Stimulated activated CD8-positive, alpha-beta memory T cell treated with anti-CD3 and anti-CD28 coated beads, Interleukin-4, amount 100 ng/mL, for 4 hours (primary cell): ENCODE data around the gene GCM1.

ENCODE experiments used
- DNase-seq, 2 donors: peaks; one replicate each; pipeline ENCODE4 v3.0.0-alpha.2; 2020; ENCODE audit warnings: low read depth in 2 of 2, low spot score in 1 of 2

GCM1 gene

DNA sequence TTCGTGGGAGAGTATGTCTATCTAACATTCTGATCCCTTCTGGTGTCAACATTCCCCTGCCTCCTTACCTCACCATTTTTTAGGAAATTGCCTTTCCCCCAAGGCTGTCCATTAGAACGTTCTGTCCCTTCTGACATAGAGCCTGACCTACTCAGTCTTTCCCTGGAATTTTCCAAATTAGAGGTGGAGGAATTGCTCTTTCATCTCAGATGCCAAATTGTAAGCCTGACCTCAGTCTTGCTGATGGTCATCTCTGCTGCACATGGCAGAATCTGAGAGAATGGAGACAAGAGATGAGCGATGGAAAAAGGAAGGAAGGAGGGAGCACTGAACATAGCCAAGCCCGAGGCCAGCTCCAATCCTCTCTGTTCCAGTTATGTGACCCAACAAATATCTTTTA lies 5.4 kb upstream of the GCM1 start:
- DNase-seq: no peak

DNA sequence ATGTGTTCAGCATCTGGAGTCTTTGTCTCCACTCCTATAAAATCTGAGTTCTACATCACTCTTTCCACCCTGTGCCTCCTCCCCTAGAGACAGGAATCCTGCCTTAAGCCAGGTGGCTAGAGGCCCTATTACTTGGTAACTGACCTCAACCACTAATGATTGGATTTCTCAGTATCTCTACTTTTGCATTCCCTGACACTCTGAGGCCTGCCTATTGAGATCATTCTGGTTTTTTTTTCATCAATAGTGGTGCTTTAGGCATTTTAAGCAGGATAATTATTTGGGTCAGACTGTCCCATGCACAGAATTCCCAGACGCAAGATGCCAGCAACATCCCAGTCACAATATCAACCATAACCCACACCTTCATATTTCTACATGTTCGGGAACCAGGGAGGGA lies 3.9 kb upstream of the GCM1 start:
- no peak for DNase-seq

DNA sequence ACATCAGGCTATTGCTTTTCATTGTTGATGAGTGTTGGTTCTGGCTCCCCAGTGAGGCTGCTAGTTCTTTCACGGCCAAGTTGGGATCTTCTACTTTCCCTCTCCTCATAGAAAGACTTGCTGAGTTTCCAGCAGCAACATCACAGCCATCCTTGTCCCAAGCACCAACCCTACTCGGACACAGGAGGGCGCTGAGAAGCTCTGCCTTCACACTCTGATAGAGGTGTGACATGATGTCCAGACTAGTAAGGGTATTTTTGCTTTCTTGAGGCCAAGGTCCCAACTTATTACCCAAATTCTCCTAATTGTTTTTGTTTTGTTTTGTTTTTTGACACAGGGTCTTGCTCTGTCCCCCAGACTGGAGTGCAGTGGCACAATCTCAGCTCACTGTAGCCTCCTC lies 3.0 kb upstream of the GCM1 start:
- DNase-seq: no peak

DNA sequence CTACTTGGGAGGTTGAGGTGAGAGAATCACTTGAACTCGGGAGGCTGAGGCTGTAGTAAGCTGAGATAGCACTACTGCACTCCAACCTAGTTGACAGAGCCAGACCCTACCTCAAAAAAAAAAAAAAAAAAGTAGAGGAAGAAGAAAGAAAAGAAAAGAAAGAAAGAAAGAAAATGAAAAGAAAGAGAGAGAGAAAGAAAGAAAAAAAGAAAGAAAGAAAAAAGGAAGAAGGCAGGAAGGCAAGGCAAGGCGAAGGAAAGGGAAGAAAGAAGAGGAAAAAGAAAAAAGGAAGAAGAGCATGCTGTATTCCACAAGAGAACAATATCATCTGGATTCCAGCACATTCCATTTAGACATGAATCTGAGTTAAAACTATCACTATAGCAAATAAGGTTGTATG lies 3.8 kb downstream of the GCM1 start:
- DNase-seq: no peak

DNA sequence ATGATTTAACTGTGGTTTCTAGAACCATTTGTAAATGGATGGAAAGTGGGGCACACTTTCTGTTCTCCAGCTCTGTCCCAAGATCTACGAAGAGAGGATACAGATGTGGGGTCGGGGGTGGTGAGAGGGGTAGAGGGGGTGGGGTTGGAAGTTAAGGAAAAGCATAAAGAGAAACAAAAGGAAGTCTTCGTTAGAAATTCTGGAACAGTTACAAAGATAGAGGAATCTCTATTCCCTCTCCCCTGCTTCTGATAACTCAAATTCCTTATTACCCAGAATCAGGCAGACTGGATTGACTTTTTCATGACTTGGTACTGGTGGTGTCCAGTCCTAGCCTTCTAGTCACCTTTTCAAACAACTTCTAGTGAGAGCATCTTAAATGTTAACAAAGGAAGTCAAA lies 4.9 kb downstream of the GCM1 start:
- DNase-seq: no peak

DNA sequence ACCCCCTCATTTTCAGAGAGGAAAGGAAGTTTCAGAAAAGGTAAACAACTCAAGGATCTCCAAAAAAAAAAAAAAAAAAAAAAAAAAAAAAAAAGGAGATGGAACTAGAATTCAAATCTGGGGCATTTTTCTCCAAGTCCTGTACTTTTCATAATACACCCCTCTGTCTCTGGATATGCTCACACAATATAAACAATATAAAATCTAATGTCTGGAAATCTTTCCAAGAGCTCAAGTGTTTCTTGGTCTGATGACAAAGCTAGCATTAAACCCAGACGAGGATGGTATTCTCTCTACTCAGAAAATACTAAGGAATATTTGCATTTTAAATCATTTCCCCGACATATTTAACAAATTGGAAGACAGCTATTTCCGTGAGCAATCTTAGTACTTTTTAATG lies 5.8 kb downstream of the GCM1 start:
- DNase-seq: no peak

DNA sequence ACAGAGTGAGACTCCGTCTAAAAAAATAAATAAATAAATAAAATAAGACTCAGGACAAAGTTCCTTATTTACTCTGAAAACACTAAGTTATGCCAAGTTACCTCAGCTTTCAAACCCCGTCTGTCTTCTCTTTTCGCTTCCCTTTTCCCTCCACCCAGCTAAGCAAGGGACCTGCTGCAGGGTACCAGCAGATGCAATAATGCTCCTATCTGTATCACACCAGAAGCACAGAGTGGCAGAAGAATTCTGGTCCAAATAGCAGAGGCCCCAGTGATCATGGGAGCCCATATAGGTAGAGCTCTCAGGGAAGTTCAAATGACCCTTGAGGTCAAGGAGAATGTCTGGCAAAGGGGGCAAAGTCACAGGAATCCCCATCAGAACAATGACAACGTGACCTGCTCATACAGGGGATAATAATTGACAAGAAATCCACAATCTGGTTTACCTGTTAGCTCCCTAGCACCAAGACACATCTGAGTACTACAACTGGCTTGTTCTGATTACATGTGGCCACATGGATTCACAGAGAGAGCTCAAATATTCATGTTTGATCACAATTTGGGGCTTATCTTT lies 8.7 kb downstream of the GCM1 start:
- no peak for DNase-seq

DNA sequence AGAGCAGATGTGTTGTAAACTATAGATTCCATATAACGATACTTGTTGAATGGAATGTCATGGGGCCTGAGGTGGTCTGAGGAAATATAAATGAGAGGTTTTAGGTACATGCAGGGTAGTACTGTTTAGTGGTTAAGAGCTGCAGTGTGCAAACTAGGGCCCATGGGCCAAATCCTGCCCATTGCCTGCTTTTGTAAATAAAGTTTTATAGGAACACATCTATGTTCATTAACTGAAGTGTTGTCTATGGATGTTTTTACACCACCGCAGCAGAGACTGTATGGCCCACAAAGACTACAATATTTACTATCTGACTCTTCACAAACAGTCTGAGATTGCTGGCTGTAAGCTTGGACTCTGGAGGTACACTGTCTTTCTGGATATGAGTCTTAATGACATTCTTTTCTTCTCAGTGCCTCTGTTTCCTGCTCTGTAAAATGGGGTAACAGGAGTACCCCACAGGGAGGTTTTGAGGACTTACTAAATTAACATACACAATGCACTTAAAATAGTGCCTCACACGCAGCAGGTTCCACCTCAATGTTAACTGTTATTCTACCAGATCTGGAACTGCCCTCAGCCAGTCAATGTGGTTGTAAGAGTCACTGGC lies 12.5 kb downstream of the GCM1 start:
- no peak for DNase-seq

DNA sequence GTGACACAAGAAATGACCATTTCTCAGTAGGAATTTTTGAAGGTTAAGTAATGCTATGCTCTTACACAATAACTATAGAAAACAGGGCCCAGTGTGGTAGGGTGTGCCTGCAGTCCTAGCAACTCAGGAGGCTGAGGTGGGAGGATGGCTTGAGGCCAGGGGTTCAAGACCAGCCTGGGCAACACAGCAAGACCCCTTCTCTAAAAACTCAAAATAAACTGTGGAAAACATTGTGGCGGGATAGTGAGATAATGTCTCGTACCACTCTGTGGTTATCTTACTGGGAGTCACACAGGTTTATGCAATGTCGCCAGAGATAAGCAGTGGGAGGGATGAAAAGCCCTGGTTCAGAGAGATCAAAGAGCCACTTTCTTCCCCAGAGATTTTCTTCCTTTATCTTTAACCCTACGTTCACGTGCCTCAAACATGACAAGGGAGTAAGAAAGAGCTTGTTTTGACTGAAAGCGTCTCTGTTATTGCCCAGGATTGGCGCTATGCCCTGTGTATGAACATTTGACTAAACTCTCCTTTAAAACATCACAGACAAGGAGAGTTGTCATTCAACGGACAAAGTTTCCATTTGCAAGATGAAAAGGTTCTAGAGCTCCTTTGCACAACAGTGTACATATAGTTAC lies 13.9 kb downstream of the GCM1 start:
- DNase-seq: no peak

DNA sequence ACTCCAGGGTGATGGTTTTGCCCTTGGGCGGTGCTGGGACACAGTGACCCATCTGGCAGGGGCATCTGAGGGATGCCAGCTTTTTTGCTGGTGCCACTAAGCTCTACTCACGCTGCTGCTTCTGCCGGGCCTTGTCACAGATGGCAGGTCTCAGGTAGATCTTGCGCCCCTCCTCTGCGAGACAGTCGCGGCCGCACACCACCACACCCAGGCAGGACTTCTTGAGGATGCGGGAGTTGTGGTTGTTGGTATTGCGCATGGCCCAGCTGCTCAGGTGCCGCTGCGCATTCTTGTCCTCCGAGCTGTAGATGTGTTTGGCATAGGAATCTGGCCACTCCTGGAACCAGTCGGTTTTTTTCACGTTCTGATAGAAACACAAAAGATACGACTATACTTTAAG lies 14.7 kb downstream of the GCM1 start:
- no peak for DNase-seq

DNA sequence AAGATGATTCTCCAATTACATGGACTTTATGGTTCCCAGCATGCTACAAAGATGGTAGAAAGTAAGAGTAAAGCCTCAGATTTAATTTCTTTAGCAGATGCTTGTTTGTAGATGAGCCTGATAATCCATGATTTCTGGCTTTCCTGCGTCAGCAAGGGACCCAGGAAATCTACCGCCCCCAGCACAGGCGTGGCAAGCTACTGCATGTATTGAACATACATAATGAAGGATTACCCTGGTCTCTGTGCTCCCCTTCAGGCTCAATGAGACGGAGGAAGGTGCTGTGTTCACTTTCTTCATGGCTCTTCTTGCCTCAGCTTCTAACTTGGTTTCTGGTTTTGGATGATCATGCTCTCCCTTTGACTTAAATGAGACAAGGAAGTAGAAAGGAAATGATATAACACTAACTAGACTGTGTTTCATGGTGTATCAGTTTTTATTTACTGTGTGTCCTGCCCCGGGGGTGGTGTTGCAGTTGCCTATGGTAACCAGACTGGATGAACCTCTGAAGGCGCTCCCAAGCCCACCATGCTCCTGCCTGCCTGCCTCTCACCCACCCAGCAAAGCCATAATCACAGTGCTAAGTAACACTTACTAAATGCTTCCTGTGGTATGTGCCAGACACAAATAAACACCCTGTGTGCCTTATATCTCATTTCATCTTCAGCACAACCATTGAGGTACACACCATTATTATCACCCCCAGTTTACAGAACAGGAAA lies 17.9 kb downstream of the GCM1 start:
- no peak for DNase-seq

DNA sequence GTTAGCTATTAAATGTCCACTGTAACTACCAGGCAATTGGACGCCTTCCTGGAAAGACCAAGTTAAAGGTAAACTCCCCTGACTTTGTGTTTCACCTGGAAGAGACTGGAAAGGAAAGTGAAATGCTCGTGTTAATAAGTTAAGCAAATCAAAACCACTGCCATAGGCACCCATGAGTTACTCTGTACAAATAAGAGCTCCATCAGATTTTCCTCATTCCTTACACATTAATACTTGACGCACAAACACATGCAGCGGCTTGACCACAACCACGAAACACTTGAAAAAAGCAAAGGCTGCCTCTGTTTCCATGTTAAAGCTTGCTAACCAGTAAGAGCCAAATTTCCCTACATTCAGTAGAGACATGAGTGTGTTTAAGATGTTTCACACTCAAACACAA lies 19.8 kb downstream of the GCM1 start:
- DNase-seq: no peak

DNA sequence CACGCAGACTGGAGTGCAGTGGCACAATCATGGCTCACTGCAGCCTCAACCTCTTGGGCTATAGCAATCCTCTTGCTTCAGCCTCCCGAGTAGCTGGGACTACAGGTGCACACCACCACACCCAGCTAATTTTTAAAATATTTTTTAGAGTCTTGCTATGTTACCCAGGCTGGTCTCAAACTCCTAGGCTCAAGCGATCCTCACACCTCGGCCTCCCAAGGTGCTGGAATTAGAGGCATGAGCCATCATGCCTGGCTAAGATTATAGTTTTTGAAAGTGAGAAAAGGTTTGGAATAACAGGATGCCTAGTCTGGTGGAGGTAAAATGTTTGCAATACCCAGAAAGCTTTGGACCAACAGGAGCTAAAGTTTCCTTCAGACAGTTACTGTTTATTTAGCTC lies 23.4 kb downstream of the GCM1 start:
- DNase-seq: no peak

DNA sequence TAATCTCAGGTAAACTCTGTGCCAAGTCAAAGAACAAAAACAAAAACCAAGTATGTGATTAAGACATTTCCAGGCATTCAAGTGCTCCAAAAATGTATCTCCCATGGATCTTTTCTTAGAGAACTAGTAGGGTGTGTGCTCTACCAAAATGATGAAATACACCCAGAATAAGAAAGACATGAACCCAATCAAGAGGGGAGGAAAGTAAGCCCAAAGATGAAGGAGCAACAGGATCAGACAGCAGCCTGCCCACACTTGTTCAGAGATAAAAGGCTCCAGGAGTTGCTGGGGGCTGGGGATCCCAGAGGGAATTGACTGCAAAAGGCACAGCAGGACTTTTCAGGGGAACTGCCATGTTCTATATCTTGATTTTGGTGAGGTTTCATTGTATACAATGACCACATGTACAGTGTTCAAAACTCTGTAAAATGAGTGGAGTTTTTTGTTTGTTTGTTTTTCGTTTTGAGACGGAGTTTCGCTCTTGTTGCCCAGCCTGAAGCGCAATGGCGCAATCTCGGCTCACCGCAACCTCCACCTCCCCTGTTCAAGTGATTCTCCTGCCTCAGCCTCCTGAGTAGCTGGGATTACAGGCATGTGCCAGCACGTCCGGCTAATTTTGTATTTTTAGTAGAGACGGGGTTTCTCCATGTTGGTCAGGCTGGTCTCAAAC lies 24.4 kb downstream of the GCM1 start:
- no peak for DNase-seq

DNA sequence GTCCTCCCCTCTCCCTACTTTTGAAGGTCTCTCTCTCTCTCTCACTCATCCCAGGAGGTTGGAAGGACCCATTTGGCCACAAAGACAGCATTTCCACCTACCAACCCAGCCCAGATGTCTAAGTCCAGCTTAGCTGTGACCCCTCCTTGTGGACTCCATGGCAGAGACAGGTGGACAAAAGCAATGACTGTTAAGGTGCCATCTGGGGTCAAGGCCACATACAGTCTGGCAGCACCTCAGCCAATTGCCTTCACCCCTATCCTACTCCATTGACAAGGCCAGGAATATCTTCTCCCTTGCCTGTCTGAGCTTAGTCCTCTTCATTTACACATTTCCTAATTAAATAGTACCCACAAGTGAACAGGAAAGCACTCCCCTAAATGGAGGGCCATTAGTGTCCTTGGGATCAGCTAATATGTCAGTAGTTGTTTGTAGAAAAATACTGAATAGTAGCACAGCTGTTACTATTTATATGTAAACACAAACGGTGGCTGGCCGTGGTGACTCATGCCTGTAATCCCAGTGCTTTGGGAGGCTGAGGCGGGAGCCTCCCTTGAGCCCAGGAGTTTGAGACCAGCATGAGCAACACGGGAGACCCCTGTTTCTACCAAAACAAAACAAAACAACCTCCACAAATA lies 28.8 kb downstream of the GCM1 start:
- no peak for DNase-seq

DNA sequence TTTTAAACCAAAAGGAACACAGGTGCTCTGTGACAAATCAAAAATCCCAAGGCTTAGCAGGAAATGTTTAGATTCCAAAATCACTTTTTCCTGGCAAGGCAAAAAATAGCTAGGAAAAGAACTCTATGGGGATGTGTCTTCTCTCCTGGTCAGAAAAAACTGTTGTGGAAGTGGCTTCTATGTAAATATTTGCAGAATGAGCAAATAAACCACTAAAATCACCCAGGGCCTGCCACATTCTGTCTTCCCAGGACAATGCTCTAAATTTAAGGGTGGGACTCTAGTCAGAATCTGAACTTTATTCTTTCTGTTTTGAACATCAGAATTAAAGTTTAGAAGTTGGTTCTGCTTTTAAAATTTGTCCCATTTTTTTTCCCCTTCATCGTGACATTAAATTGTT lies 29.3 kb downstream of the GCM1 start:
- no peak for DNase-seq

DNA sequence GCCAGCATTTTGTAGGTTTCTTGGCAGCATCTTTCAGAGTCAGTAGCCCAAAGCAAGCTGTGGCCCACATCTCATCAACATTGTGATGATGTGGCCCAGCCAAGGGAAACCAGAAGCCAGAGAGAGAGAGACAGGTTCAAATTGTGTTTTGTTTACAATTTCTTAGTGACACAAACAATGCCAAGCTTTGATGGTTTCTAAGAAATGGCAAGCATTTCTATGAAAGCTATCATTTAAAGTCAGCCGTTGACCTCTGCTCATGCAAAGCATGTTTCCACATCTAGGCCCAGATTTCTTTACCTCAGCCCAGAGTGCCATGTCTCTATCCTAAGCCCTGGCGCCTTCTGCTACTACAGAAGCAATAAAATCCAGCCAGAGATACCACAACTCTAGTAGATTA lies 32.9 kb downstream of the GCM1 start:
- DNase-seq: no peak

DNA sequence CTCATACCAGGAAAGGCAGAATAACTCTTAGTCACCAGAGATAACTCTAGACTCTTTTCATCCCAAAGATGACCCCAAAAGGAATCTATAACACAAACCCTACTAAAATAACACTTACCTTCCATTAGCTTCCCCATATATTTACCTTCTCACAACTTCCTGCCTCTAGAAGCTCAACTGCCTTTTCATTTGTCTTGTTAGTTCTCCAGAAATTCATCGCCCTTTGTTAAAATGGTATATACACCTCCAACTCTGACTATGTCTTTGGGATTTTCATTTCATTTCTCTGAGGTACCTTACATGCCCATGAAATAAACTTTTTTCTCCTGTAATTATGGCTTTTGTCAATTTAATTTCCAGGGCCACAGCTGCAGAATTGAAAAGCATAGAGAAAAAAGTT lies 33.5 kb downstream of the GCM1 start:
- no peak for DNase-seq

DNA sequence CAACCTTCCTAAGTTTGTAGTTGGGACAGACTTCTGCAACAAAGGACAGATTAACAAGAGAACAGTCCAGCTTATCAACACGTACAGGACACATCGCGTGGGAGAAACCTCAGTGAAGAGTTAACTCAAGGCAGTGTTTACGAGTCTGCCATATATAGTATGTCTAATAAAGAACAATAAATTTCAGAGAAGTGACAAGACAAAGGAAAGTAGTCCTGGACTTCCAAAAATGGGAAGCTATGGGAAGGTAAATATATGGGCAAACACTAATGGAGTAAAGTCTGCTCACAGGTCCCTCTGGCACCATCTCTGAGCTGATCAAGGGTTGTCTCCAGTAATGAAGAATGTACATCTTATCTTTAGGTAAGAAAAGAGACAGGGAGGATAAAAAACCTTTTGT lies 34.9 kb downstream of the GCM1 start:
- DNase-seq: no peak

DNA sequence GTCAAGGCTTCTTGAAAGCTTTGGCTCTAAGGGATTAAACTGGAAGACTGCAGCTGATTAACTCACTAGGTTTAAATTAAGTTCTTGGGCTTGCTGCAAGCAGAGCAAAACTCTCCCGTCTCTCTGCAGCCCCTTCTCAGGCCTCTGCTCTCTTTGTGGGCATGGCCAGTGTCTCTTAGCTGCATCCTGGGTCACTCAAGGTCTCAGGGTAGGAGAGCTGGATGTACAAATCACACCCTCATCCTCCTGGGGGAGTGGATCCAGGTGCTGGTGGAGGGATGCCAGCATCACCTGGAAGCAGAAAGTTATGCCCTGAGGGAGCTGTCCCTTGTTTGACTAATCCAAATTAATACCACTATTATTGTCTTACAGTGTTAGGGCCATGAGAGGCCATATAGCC lies 35.8 kb downstream of the GCM1 start:
- DNase-seq: no peak

DNA sequence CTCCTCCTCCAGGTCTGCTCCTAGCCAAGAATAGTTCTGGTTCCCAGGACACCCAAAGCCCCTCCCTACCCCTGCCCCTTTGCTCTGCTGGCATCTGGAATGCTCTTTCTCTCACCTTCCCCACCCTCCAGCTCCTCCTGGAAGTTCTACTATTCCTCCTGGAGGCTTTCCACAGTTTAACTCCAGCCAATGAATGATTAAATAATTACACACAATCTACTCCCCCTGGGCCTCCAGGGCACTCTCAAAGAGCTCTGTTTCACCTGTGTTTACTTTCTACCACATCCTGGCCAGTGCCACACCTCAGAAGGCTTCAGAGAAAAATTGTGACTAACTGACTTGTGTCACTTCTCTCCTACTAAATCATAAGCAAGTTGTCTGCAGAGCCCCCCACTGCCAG lies 36.2 kb downstream of the GCM1 start:
- no peak for DNase-seq

DNA sequence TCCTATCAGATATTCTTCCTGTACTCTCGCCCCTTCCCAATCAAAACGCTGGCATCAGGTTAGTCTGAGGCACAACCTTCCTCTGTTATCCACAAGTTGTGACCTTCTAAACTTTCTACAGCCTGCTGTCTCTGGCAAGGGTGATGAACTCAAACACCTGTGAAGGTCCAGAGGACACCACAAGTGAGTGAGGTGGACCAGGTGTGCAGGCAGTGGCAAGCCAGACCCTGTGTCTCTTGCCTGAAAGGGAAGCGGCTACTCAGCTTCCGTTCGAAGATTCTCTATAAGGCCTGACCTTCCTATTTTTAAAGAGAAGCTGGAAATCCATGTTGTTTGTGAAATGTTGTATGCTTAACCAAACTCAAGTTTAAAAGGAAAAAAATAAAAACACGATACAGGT lies 36.8 kb downstream of the GCM1 start:
- no peak for DNase-seq
